ENCODE results near the gene POTEI.
"Not testable (repeated sequence)": the region's sequence is repeated elsewhere in the genome, so short reads cannot be mapped to it uniquely, and the experiment has no call there.

GRCh38 chr2:130455413-130455812, 53.7 kb downstream of the POTEI start:
- not testable (repeated sequence) for TF ChIP-seq POLR2A, CTCF (IDR thresholded peaks at IDR 0.05)

Measured in uterus (tissue), 2 donors.